Upper lobe of left lung (tissue), 4 donors: ENCODE data around the gene BNC2.

Source experiments
- EP300 ChIP-seq, 4 donors: sonication (generic); formaldehyde crosslinking; IDR thresholded peaks; one replicate each; pipeline ENCODE4 v1.5.1; 2017; ENCODE audit warnings: antibody characterized with exemption in 4 of 4, control low read depth in 2 of 4
- POLR2AphosphoS5 ChIP-seq, 2 donors: sonication (generic); formaldehyde crosslinking; IDR thresholded peaks; one replicate each; pipeline ENCODE4 v1.5.1; 2017; ENCODE audit warnings: antibody characterized with exemption in 2 of 2
- TF ChIP-seq, protein P1 (sequence below), 6 experiments: fragments of 450-650 bp in 4 of 6; fragments of 200-600 bp in 2 of 6; sonication (generic) in 2 of 6; IDR thresholded peaks; one replicate each; pipeline ENCODE4 v1.5.1; 2016 to 2019; ENCODE audit warnings: antibody characterized with exemption in 6 of 6

GRCh38 chr9:16624744-16625117 is 245.7 kb downstream of the BNC2 start:
- TF ChIP-seq EP300 (IDR thresholded peaks at IDR 0.05) (no peak), POLR2AphosphoS5 (IDR thresholded peaks at IDR 0.05) (no peak)
- TF ChIP-seq, protein P1, sequence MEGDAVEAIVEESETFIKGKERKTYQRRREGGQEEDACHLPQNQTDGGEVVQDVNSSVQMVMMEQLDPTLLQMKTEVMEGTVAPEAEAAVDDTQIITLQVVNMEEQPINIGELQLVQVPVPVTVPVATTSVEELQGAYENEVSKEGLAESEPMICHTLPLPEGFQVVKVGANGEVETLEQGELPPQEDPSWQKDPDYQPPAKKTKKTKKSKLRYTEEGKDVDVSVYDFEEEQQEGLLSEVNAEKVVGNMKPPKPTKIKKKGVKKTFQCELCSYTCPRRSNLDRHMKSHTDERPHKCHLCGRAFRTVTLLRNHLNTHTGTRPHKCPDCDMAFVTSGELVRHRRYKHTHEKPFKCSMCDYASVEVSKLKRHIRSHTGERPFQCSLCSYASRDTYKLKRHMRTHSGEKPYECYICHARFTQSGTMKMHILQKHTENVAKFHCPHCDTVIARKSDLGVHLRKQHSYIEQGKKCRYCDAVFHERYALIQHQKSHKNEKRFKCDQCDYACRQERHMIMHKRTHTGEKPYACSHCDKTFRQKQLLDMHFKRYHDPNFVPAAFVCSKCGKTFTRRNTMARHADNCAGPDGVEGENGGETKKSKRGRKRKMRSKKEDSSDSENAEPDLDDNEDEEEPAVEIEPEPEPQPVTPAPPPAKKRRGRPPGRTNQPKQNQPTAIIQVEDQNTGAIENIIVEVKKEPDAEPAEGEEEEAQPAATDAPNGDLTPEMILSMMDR (IDR thresholded peaks at IDR 0.05), result no peak
